C4-2B (cell line): Measurements from ENCODE around the gene GAMT.

Experiments
- H3K27ac ChIP-seq: fragments of 450-650 bp; 2 replicates; pipeline ENCODE4 v1.5.1; 2017
- ZFX ChIP-seq: fragments of 450-650 bp; IDR thresholded peaks from 2 replicates; pipeline ENCODE4 v1.6.1; 2017
- TF ChIP-seq, protein P1 (sequence below): fragments of 450-650 bp; conservative IDR thresholded peaks from 2 replicates; pipeline ENCODE4 v1.5.1; 2017; ENCODE audit warnings: mild to moderate bottlenecking

GAMT gene

DNA sequence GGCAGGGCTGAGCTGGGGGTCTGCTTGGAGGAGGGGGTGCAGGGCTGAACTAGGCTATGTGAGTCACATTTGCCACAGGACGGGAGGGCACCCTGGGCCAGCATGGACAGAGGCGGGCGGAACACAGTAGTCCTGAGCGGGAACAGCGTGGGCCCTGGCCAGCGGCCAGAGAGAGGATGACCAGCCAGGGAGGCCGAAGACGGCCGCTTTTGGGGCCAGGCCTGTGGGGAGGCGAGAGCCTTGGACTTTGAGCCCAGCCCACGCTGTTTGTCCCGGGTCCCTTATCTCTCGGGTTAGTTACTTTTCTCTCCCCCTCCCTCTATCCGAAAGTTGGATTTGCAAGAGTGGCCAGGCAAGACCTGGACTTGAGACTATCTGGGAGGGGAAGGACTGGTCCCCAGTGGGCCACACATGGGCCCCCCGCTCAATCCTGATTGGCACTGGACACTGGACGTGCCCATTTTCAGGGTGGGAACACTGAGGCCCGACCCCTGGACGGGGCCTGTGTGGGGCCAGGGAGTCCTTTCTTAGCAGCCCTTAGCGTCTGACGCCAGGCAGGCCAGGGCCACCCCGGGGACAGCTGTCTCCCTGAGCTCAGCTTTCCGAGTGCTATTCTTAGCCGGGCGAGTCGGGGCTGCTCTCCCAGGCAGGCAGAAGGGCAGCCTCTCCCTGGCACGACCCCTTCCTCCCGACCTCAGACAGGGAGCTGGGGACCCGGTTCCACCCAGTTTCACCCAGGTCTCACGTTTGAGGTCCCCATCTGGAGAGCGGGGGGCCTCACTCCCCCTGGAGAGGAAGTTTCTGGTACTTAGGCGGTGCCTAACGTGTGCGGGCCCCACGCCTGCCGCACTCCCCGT lies 833 bp downstream of the GAMT start:
- peak overlapping the region; percentile 95 for H3K27ac ChIP-seq
- TF ChIP-seq ZFX, result no peak
- TF ChIP-seq, protein P1, sequence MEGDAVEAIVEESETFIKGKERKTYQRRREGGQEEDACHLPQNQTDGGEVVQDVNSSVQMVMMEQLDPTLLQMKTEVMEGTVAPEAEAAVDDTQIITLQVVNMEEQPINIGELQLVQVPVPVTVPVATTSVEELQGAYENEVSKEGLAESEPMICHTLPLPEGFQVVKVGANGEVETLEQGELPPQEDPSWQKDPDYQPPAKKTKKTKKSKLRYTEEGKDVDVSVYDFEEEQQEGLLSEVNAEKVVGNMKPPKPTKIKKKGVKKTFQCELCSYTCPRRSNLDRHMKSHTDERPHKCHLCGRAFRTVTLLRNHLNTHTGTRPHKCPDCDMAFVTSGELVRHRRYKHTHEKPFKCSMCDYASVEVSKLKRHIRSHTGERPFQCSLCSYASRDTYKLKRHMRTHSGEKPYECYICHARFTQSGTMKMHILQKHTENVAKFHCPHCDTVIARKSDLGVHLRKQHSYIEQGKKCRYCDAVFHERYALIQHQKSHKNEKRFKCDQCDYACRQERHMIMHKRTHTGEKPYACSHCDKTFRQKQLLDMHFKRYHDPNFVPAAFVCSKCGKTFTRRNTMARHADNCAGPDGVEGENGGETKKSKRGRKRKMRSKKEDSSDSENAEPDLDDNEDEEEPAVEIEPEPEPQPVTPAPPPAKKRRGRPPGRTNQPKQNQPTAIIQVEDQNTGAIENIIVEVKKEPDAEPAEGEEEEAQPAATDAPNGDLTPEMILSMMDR, result no peak

DNA sequence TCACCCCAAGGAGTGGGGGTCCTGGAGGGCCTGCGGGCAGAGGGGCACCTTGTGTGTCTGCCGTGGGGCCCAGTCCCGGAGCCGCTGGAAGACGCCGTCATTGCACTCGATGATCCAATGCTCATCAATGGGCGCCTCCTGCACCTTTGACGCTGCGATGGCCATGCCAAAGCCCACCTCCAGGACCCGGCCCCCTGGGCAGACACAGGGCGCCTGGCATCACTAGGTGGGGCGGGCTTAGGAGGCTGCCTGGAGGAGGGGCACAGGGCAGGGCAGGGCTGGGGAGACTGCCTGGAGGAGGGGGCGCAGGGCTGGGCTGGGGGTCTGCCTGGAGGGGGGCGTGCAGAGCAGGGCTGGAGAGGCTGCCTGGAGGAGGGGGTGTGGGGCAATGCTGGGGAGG lies 1.6 kb downstream of the GAMT start:
- no peak for TF ChIP-seq ZFX
- TF ChIP-seq, protein P1, result no peak
- peak overlapping the region; percentile 95 for H3K27ac ChIP-seq

- H3K27ac ChIP-seq, result no peak overlapping the region
- TF ChIP-seq, protein P1, result no peak
- TF ChIP-seq ZFX, result no peak
These were observed 2.3 kb downstream of the GAMT start for GRCh38 chr19:1399079-1399478.

GRCh38 chr19:1397838-1398237 lies 3.5 kb downstream of the GAMT start:
- TF ChIP-seq, protein P1, result no peak
- H3K27ac ChIP-seq, result no peak overlapping the region

GRCh38 chr19:1396768-1397679 lies 4.3 kb downstream of the GAMT start:
- TF ChIP-seq, protein P1, result no peak
- TF ChIP-seq ZFX, result no peak
- peak overlapping the region; percentile 72 for H3K27ac ChIP-seq

- peak overlapping the region; percentile 72 for H3K27ac ChIP-seq
- TF ChIP-seq ZFX, result no peak
- TF ChIP-seq, protein P1, result no peak
These were observed 5.1 kb downstream of the GAMT start for GRCh38 chr19:1396019-1396767.
